HT1080 (cell line): ENCODE results near the gene MRPL39. TPM values are rescaled to one million over a fixed set of nuclear protein-coding genes. Genes with fewer than 3 reads are reported as not detected.

Source experiments
- DNase-seq: peaks from one replicate; pipeline ENCODE4 v3.0.0-alpha.2; 2015; ENCODE audit warnings: low read depth
- total RNA-seq: library from RNA; depleted of rRNA; stranded (reverse); fragments of >200 nt; shearing (Covaris generic); gene quantifications from 2 replicates; pipeline ENCODE4 v1.2.3, GENCODE V29; 2014

MRPL39 gene
- total RNA-seq, 1 experiment from 2014 or later, result 51.9 TPM

DNA sequence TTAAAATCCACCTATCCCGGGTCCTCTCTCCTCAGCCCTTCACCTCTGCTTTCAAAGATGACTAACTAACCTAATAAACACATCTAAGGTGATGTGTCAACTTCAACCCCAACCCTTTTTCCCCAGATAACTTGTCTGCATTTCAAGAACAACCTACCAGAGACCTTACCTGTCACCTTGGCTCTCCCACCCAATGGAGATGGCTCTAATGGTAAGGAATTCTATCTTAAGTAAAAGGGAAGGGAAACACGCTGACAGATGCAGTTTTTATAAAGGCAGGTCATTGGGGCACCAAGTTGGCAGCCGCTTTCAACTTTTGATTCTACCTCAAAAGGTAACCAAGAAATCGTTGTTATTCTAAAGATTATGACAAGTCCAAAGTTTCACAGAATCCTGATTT lies 37.6 kb downstream of the MRPL39 start:
- no peak for DNase-seq

DNA sequence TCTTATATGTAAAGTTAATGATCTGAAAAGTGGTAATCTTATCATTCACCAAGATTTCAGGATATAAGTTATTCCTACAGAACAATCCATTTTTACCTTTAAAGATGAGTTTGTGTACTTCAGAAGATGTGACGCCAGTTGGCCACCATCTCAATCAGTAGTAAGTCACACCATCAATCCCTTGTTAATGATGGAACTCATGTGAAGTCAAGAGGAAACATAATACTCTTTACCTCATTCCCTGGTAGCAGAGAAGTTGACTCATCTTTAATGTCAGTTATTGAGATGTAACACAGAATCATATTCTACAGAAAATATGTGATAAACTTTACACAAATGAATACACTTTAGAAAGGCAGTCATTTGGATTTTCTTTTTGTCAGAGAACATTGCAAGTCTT lies 38.2 kb downstream of the MRPL39 start:
- no peak for DNase-seq

DNA sequence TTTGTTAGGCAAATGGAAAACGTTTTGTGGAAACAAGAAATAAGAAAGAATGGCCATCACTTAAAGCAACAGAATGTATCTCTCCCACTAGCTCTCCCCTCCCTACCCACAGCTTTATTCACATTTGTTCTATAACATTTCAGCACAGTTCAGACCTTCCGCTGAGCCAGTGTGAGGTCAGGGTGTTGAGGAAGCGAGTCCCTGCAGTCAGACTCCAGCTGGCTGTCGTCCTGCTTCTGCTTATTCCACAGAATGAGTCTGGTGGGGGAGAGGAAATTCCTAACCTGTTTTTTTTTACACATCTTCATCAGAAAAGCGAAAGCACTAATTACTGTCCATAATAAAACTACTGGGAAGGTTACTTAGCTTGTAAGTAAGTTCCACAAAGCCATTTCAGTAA lies 39.0 kb downstream of the MRPL39 start:
- peak; percentile 51 for DNase-seq

DNA sequence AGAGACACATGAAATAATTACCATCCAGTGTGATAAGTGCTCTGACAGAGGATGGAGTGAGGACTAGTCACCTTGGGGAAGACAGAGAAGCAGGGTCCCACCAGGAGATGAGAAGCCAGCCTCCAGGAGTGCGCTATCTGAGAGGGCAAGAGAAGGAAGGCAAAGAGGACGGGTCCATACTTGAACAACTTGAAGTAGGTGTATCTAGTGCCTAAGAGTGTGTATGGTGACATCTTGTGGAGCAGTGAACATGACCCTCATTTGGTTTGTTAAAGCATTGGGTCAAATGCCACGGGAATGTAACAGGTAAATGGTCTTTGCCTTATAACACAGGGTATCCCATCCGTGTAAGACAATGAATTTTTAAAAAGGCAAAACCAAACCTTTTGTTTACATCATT lies 39.8 kb downstream of the MRPL39 start:
- DNase-seq, result no peak

- no peak for DNase-seq
Observed at GRCh38 chr21:25566645-25567044, 40.6 kb downstream of the MRPL39 start.

DNA sequence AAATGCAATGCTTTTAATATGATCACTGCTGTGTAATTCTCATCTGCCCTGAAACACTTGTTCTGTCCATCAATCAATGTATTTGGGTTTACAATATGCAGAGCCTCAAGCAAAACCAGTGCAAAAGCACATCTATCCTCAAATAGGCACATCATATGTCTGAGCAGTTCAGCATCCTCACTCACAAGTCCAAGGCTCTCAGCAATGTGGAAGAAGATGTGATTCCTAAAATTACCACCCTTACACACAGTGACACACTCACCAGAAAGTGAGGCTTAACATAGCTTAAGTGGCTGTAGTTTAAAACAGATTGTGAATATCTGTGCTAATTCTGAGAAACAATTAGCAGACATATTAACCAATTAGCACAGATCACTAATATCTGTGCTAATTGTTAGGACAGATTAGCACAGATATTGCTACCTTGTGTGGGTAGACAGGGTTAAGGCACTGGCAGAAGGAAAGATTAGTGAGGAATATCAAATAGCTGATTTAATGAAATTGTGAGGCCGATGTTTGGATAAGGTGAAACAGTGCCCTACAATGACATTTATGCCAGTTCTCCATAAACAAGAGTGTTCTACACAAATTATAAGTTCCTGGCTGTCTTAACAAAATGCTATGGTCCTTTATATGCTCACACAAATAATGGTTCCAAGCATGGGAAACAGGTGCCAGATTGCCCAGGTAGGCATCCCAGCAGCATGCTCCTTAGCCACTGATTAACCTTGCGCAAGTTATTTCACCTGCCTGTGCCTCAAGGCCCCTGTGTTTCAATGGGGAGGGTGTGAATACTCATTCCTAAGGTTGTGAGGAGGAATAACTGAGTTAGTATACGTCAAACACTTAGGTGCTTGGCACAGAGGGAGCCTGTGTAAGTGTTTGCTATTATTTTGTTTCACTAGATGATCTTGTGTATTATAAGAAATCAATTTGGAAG lies 41.7 kb downstream of the MRPL39 start:
- DNase-seq, result no peak

- DNase-seq, result no peak
Observed at GRCh38 chr21:25564349-25564948, 42.8 kb downstream of the MRPL39 start.

DNA sequence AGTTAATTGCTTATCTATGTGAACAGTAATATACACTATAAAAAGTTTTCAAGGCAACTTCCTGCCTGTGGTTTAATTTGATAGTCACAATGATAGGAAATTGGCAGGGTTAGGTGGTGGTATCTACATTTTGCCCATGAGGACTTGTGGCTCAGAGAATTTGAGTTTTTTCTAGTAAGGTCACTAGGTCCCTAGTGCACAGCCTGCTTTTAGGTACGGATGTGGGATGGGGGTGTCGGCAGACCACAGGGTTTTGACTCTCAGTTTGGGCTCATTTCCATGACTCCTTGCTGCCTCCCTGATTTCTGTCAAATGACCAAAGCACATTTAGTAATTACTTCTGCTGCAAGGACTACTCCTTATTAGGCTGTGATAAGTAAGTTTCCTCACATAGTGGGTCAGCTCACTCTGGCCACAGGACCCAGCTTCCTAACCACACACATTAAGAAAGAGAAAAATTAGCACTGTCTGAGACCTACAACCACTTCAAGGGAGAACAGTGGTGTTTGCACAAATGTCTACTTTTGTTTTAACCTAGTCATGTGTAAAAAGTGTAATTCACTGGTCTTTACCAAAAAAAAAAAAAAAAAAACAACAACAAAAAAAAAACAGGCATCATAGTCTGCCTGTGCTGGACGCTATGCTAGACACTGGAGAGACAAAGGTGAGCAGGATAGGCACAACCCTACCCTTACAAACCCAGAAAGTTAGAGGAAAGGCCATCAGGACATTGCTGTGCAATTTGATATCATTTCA lies 43.7 kb downstream of the MRPL39 start:
- DNase-seq, result peak; percentile 43

- no peak for DNase-seq
Observed at GRCh38 chr21:25562660-25563059, 44.6 kb downstream of the MRPL39 start.

DNA sequence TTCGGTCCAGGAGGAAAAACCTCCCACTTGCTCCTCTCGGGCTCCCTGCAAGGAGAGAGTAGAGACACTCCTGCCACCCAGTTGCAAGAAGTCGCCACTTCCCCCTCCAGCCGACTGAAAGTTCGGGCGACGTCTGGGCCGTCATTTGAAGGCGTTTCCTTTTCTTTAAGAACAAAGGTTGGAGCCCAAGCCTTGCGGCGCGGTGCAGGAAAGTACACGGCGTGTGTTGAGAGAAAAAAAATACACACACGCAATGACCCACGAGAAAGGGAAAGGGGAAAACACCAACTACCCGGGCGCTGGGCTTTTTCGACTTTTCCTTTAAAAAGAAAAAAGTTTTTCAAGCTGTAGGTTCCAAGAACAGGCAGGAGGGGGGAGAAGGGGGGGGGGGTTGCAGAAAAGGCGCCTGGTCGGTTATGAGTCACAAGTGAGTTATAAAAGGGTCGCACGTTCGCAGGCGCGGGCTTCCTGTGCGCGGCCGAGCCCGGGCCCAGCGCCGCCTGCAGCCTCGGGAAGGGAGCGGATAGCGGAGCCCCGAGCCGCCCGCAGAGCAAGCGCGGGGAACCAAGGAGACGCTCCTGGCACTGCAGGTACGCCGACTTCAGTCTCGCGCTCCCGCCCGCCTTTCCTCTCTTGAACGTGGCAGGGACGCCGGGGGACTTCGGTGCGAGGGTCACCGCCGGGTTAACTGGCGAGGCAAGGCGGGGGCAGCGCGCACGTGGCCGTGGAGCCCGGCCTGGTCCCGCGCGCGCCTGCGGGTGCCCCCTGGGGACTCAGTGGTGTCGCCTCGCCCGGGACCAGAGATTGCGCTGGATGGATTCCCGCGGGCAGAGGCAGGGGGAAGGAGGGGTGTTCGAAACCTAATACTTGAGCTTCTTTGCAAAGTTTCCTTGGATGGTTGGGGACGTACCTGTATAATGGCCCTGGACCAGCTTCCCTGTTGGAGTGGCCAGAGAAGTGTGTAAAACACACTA lies 45.3 kb downstream of the MRPL39 start:
- peak; percentile 82 for DNase-seq

- DNase-seq, result no peak
Observed at GRCh38 chr21:25560891-25561290, 46.4 kb downstream of the MRPL39 start.

DNA sequence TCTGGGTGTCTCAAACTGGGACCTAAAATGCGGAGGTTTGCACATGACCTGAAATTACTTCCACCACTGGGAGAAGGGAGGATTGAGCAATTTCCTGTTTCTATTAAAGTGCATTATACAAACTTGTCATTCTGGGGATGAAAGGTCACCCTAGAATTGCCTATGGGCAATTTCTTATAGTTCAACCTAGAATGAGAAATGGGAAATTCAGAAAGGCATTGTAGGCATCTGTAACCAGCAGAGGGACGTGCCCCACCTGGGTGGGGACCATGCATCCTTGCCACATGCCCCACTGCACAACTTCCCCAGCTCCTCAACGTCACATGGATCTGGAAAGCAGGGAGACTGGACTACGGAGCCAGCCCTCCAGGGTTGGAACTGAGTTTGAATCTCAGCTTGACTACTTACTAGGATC lies 47.0 kb downstream of the MRPL39 start:
- no peak for DNase-seq

- no peak for DNase-seq
Observed at GRCh38 chr21:25559746-25560145, 47.5 kb downstream of the MRPL39 start.

DNA sequence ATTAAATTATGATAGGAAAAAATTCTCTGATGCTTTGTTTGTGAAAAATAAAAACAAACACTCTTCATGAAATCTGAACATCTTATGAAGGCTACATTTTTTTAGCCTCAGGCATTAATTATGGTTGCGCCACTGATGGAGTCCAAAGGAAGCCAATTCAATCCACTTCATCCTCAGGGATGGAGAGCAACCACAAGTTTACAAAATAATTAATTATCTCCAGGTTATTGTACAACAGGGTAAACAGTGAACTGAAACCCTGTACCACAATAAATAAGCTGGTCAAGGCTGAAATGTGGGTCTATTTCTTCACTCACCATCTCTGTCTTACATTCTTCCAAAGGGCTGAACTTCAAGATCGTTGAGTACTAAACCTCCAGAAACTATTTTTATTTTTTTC lies 49.2 kb downstream of the MRPL39 start:
- DNase-seq, result no peak

DNA sequence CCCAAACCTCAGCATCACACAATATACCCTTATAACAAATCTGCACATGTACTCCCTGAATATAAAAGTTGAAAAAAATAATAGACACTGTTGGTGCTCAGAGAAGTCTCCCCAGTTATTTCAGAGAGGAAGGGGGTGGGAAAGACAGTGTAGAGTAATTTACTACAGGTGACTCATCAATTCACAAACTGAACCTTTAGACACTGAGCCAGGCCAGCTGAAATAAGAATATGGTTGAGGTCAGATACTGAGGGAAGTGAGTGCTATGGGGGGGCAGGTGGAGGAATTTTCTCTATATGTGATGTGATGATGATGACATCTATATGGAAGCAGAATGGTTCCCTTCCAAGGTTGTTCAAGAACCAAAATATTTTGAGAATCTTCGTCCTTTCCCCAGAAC lies 50.1 kb downstream of the MRPL39 start:
- peak; percentile 58 for DNase-seq

DNA sequence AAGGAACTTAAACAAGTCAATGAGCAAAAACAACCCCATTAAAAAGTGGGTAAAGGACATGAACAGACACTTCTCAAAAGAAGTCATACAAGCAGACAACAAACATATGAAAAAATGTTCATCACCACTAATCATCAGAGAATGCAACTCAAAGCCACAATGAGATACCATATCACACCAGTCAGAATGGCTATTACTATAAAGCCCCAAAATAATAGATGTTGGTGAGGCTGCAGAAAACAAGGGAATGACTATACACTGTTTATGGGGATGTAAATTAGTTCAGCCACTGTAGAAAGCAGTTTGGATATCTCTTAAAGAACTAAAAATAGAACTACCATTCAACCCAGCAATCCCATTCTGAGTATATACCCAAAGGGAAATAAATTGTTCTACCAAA lies 51.2 kb downstream of the MRPL39 start:
- no peak for DNase-seq

GRCh38 chr21:25555492-25555891 lies 51.8 kb downstream of the MRPL39 start:
- DNase-seq, result no peak

DNA sequence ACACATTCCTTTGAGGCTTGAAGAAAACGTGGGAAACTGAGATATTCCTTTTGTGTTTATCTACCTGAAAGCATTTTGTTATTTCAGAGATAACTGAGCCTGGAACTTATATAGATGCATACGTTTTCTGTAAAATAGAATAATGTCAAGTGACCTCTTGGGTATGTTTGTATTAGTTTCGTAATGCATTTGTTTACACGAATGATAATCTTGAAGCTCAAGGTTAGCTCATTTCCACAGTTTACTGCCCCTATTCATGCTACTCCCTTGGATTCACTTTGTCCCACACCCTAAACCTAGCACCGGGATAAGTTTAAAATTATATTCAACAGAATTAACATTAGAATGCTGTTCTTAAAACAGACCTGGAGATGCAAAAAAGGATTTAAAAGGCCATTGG lies 54.4 kb downstream of the MRPL39 start:
- DNase-seq, result no peak

- DNase-seq, result no peak
Observed at GRCh38 chr21:25551569-25551968, 55.7 kb downstream of the MRPL39 start.

DNA sequence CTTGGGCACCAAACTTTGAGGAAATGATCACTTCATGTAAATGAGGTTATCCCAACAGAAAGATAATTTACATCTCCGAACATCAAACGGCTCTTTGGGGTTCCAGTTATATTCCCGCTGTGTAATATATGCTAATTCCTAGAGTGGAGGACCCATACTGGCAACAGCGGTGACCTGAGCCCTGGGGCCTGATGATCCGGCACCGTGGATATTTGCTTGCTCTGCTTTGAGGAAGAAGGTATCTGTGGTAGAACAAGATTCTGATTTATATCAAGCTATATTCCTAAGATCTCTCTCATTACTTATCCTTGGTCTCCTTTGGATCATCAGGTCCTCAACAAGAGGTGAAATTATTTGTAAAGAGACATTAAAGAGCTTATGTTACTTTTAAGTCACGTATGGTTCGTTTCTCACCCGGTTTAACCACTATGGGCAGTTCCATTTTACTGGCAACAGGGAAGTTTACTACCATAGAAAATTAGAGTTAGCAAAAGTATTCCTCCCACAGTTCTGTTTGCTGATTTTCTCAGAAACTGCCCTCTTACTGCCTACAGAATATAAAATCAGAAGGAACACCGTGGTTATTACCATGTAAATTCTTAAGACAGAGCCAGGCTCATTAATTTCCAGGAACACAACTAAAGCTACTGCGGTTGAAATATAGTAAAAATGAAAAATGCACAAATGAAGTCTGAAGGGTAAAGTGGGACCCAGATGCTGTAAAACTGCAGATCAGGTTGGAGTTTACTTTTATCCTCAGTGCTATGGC lies 56.7 kb downstream of the MRPL39 start:
- DNase-seq, result no peak
